Measurements from ENCODE around the gene DUSP19. TPM values are rescaled to one million over a fixed set of nuclear protein-coding genes. Genes with fewer than 3 reads are reported as not detected.
A peak's percentile ranks its signal among the peaks of the same experiment; 100 is the strongest.

The DUSP19 gene
- total and polyA plus RNA-seq, 2 of the 8 experiments (the other 6 are each of a cell fraction or from before 2014, with no cell fraction given): 0.73 to 2.3 TPM

DNA sequence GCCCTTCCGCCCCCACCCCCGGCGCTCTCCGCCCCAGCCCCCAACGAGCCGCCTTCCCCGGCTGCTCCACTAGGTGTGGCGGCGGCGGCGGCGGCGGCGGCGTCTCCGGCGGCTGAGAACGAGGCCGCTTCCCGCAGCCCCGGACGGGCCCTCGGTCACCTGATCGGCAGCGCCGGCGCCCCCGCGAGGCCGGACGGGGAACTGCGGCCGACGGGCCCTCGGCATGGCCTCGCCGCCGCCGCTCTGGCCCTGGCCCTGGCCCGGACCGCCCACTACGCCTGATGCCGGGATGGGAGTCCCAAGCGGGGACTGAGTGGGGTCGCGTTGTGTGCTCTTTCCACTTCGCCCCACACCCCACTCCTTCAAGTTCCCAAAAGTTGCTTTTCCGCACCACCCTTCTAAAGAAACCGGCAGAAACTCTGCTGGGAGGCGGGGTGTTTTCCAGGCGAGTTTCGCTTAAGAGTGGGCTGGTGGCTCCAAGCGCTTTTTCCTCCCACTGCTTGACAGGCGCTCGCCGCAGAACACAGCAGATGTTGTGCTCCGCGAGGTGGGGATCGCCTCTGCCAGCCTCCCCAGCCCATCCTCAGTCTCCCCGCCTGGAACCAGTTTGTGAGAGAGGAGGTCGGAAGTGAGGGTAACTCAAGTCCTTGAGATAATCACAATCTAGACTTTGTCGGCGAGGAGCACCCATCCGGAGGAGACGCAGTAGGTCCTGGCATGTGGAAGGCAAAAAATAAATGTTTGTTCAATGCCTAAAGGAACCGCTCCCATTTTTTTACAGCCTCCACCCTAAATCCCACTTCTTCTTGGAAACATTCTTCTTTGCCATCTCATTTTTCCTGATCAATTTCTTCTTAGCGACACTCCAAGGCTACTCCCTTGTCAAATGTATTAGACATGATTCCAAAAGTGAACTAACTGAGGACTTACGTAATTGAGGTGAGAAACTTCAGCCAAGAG is 39.9 kb upstream of the DUSP19 start, which contains the start of gene NCKAP1 (continued):
- TF ChIP-seq MAFK (IDR thresholded peaks at IDR 0.05; ENCODE audit: low read depth, low read length) (no peak), BACH1 (IDR thresholded peaks at IDR 0.05; ENCODE audit: low read length) (peak; percentile 68; the same call in 1 of the 2 replicates), EP300 (IDR thresholded peaks at IDR 0.05; ENCODE audit: borderline replicate concordance in 1 of 2, low read depth in 2 of 2, low read length in 2 of 2) (no peak), SIX5 (IDR thresholded peaks at IDR 0.05; ENCODE audit: low read depth, low read length) (no peak), SP1 (IDR thresholded peaks at IDR 0.05; ENCODE audit: low read depth, low read length) (no peak), ASH2L (IDR thresholded peaks at IDR 0.05; ENCODE audit: low read length) (peak; percentile 91), CBX8 (IDR thresholded peaks at IDR 0.05; ENCODE audit: borderline replicate concordance, low read depth, low read length) (no peak)
